HCT116 (cell line): Measurements from ENCODE around the gene PXT1.

Source experiments
- EGR1 ChIP-seq: IDR thresholded peaks from 2 replicates; pipeline ENCODE4 v1.6.1; 2012; ENCODE audit warnings: low read depth
- EZH2 ChIP-seq: fragments of 200-600 bp; sonication (generic); IDR thresholded peaks from 2 replicates; pipeline ENCODE4 v1.6.1; 2017; ENCODE audit warnings: antibody characterized with exemption, mixed run types
- EZH2phosphoT487 ChIP-seq: fragments of 200-600 bp; IDR thresholded peaks from 2 replicates; pipeline ENCODE4 v1.6.1; 2018; ENCODE audit warnings: antibody characterized with exemption, borderline replicate concordance
- JUND ChIP-seq: IDR thresholded peaks from 2 replicates; pipeline ENCODE4 v1.6.1; 2012
- POLR2A ChIP-seq: IDR thresholded peaks from 2 replicates; pipeline ENCODE4 v1.7.0; 2011; ENCODE audit warnings: borderline replicate concordance; ENCODE audit not compliant: insufficient read depth, insufficient read length; ENCODE audit errors: extremely low read depth
- POLR2AphosphoS5 ChIP-seq: IDR thresholded peaks from 2 replicates; pipeline ENCODE4 v1.6.1; 2011; ENCODE audit warnings: mild to moderate bottlenecking, low read depth, low read length, moderate library complexity
- SP1 ChIP-seq: IDR thresholded peaks from 2 replicates; pipeline ENCODE4 v1.6.1; 2012; ENCODE audit warnings: low read depth
- TCF7L2 ChIP-seq: IDR thresholded peaks from 2 replicates; pipeline ENCODE4 v1.7.0; 2011; ENCODE audit warnings: borderline replicate concordance, inconsistent platforms; ENCODE audit not compliant: insufficient read depth, insufficient read length; ENCODE audit errors: extremely low read depth
- YY1 ChIP-seq: IDR thresholded peaks from 2 replicates; pipeline ENCODE4 v1.6.1; 2011; ENCODE audit warnings: low read length, low read depth, moderate library complexity, mild to moderate bottlenecking; ENCODE audit not compliant: insufficient replicate concordance; ENCODE audit errors: extremely low read depth
- ZFX ChIP-seq: fragments of 450-650 bp; IDR thresholded peaks from 2 replicates; pipeline ENCODE4 v1.6.1; 2017
- TF ChIP-seq, protein P1 (sequence below), 3 experiments: fragments of 200-600 bp in 1 of 3; sonication (generic) in 1 of 3; IDR thresholded peaks in 2 of 3; conservative IDR thresholded peaks in 1 of 3; 2 replicates each; pipeline ENCODE4 v1.5.1; 2012 to 2017; ENCODE audit warnings: low read depth in 2 of 3, low read length in 2 of 3, antibody characterized with exemption in 1 of 3, borderline replicate concordance in 1 of 3, control low read depth in 1 of 3, mild to moderate bottlenecking in 1 of 3, mixed read lengths in 1 of 3, mixed run types in 1 of 3, moderate library complexity in 1 of 3; ENCODE audit not compliant: insufficient read depth in 1 of 3
- TF ChIP-seq, protein P2 (sequence below): IDR thresholded peaks from 2 replicates; pipeline ENCODE4 v1.6.1; 2012; ENCODE audit warnings: low read depth
- TF ChIP-seq, protein P3 (sequence below): IDR thresholded peaks from 2 replicates; pipeline ENCODE4 v1.6.1; 2012

DNA sequence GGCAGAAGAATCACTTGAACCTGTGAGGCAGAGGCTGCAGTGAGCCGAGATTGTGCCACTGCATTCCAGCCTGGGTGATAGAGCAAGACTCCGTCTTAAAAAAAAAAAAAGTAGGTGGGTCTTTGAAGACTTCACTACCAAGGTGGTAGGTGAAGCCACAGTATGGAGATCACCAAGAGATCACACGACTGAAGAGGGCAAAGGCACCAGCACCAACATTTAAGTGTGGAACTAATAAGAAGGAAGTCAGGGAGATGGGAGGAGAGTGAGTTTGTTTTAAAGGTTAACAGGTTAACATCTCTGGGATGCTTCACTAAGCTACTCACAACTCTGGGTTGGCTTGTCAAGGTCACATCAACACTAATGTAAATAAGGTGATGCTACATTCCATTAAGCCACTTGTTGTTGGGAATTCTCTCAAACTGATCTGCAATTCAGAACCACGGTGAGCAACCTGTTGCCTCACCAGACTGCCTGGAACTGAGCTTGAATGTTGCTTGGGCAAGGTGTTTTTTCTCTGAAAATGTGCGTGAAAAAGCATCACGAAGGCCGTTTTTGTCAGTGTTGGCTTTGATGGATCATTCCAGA, 48.8 kb upstream of the PXT1 start:
- TF ChIP-seq JUND (no peak), TCF7L2 (no peak), ZFX (no peak), POLR2A (no peak), EZH2phosphoT487 (no peak), SP1 (no peak), POLR2AphosphoS5 (no peak), EGR1 (no peak), EZH2 (no peak), YY1 (no peak)
- TF ChIP-seq, protein P1, sequence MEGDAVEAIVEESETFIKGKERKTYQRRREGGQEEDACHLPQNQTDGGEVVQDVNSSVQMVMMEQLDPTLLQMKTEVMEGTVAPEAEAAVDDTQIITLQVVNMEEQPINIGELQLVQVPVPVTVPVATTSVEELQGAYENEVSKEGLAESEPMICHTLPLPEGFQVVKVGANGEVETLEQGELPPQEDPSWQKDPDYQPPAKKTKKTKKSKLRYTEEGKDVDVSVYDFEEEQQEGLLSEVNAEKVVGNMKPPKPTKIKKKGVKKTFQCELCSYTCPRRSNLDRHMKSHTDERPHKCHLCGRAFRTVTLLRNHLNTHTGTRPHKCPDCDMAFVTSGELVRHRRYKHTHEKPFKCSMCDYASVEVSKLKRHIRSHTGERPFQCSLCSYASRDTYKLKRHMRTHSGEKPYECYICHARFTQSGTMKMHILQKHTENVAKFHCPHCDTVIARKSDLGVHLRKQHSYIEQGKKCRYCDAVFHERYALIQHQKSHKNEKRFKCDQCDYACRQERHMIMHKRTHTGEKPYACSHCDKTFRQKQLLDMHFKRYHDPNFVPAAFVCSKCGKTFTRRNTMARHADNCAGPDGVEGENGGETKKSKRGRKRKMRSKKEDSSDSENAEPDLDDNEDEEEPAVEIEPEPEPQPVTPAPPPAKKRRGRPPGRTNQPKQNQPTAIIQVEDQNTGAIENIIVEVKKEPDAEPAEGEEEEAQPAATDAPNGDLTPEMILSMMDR (IDR thresholded peaks at IDR 0.05 in 2 of 3, conservative IDR thresholded peaks at IDR 0.05 in 1 of 3; ENCODE audit: borderline replicate concordance in 1 of 3, insufficient read depth in 1 of 3, low read depth in 2 of 3, low read length in 2 of 3), result no peak
- TF ChIP-seq, protein P2, sequence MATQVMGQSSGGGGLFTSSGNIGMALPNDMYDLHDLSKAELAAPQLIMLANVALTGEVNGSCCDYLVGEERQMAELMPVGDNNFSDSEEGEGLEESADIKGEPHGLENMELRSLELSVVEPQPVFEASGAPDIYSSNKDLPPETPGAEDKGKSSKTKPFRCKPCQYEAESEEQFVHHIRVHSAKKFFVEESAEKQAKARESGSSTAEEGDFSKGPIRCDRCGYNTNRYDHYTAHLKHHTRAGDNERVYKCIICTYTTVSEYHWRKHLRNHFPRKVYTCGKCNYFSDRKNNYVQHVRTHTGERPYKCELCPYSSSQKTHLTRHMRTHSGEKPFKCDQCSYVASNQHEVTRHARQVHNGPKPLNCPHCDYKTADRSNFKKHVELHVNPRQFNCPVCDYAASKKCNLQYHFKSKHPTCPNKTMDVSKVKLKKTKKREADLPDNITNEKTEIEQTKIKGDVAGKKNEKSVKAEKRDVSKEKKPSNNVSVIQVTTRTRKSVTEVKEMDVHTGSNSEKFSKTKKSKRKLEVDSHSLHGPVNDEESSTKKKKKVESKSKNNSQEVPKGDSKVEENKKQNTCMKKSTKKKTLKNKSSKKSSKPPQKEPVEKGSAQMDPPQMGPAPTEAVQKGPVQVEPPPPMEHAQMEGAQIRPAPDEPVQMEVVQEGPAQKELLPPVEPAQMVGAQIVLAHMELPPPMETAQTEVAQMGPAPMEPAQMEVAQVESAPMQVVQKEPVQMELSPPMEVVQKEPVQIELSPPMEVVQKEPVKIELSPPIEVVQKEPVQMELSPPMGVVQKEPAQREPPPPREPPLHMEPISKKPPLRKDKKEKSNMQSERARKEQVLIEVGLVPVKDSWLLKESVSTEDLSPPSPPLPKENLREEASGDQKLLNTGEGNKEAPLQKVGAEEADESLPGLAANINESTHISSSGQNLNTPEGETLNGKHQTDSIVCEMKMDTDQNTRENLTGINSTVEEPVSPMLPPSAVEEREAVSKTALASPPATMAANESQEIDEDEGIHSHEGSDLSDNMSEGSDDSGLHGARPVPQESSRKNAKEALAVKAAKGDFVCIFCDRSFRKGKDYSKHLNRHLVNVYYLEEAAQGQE, result no peak; the same call in 1 of the 2 replicates
- TF ChIP-seq, protein P3, sequence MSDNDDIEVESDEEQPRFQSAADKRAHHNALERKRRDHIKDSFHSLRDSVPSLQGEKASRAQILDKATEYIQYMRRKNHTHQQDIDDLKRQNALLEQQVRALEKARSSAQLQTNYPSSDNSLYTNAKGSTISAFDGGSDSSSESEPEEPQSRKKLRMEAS, result no peak
